ENCODE data around the gene NR5A1. TPM values are rescaled to one million over a fixed set of nuclear protein-coding genes. Genes with fewer than 3 reads are reported as not detected.

Gene NR5A1
- total RNA-seq, 1 experiment from 2014 or later = 0.54 TPM

DNA sequence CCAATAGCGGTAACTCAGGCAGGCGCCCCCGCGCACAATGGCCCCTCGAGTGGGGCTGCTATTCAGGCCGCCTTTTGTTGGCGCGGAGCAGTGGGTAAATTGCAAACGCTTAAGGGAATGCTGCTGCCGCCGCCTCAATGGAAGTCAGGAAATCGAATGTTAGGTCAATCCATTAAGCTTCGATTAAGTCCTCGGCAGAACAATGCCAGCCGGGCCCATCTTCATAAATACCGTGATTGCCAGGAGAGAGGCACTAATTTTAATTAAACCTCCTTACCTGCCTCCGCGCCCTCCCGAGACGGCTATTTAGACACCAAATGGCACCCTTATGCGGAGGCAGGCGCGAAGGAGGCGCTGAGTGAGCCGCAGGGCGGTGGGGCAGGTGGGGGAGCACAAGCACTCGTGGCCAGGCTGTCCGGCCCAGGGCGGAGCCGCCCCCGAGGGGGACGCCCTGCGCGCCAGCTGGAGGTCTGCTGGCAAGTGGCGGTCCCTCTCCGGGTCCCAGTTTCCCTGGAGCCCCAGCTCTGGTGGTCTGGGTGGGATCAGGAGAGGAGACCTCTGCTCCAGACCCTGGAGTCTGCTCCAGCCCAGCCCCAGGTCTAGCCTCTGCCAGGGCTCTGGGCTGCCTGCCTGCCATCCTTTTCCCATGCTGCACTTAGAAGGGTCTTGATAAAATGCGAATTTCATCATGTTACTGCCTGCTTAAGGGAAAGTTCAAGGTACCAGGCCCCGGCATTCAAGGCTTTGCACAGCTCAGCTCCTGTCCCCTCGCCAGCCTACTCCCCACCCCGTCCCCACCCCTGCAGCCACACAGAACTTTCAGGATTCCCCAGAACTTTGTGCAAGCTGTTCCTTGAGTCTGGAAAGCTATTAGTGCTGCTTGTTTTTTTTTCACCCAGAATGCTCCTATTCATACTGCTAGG lies 19.7 kb downstream of the NR5A1 start:
- in situ Hi-C loops (cut with HindIII; ENCODE audit: low sequenced_read_pairs) = no loop called here
- no peak for DNase-seq (ENCODE audit: low spot score)

- no peak for DNase-seq (ENCODE audit: low spot score)
- in situ Hi-C loops (cut with HindIII; ENCODE audit: low sequenced_read_pairs) = no loop called here
Observed at GRCh38 chr9:124486778-124487259, 20.4 kb downstream of the NR5A1 start.

GRCh38 chr9:124485936-124486335 lies 21.3 kb downstream of the NR5A1 start:
- in situ Hi-C loops (cut with HindIII; ENCODE audit: low sequenced_read_pairs) = no loop called here
- no peak for DNase-seq (ENCODE audit: low spot score)

DNA sequence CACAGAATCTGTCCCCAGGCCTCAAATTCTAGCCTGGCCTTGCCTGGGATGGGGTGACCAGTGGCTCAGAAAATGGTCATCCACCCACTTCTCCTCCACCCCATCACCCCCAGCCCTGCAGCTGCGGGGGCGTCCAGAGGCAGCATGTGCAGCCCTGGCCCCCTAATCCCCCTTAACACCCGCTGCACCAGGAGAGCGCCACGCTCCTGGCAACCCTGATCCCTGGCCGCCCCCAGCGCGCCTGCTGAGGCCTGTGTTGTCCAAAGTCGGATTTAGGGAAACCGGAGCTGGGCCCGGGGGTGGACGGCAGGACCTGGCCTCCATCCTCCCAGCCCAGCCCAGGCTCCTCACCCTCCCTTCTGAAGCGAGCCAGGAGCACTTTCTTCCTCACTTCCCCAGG lies 22.0 kb downstream of the NR5A1 start:
- no peak for DNase-seq (ENCODE audit: low spot score)
- in situ Hi-C loops (cut with HindIII; ENCODE audit: low sequenced_read_pairs) = no loop called here

DNA sequence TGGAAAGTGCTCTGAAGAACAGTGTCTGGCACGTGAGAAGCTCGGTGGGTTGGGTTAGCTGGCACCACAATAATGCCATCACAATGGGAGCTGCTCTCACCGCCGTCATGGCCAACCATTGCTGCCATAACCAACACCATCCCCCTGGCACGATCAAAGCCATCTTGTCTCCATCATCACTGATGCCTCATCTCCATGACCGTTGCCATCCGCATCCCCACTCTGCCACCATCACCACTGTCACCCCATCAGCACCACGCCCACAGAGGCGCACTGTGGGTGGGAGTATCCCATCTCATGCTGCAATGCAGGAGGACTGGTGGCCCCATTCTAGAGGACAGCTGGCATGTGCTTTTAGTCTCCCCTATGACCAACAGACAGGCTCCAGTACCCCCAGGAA lies 23.7 kb downstream of the NR5A1 start:
- in situ Hi-C loops (cut with HindIII; ENCODE audit: low sequenced_read_pairs) = loop anchor here (5.0 kb wide), 1 partner anchor 54 kb away; no protein-coding TSS in a partner anchor
- DNase-seq (ENCODE audit: low spot score) = no peak

GRCh38 chr9:124482431-124483031 lies 24.7 kb downstream of the NR5A1 start:
- in situ Hi-C loops (cut with HindIII; ENCODE audit: low sequenced_read_pairs) = loop anchor here (5.0 kb wide), 1 partner anchor 55 kb away; no protein-coding TSS in a partner anchor
- no peak for DNase-seq (ENCODE audit: low spot score)

- DNase-seq (ENCODE audit: low spot score) = no peak
- in situ Hi-C loops (cut with HindIII; ENCODE audit: low sequenced_read_pairs) = loop anchor here (5.0 kb wide), 1 partner anchor 56 kb away; no protein-coding TSS in a partner anchor
Observed at GRCh38 chr9:124481115-124481514, 26.1 kb downstream of the NR5A1 start.

GRCh38 chr9:124480621-124480981 lies 26.6 kb downstream of the NR5A1 start:
- in situ Hi-C loops (cut with HindIII; ENCODE audit: low sequenced_read_pairs) = loop anchor here (5.0 kb wide), 1 partner anchor 57 kb away; no protein-coding TSS in a partner anchor

GRCh38 chr9:124479947-124480620 lies 27.1 kb downstream of the NR5A1 start:
- no peak for DNase-seq (ENCODE audit: low spot score)
- in situ Hi-C loops (cut with HindIII; ENCODE audit: low sequenced_read_pairs) = loop anchor here (5.0 kb wide), 1 partner anchor 57 kb away; no protein-coding TSS in a partner anchor

More at GRCh38 chr9:124480621-124480981, 26.6 kb downstream of the NR5A1 start:
- DNase-seq (ENCODE audit: low spot score) = peak; percentile 11

DNA sequence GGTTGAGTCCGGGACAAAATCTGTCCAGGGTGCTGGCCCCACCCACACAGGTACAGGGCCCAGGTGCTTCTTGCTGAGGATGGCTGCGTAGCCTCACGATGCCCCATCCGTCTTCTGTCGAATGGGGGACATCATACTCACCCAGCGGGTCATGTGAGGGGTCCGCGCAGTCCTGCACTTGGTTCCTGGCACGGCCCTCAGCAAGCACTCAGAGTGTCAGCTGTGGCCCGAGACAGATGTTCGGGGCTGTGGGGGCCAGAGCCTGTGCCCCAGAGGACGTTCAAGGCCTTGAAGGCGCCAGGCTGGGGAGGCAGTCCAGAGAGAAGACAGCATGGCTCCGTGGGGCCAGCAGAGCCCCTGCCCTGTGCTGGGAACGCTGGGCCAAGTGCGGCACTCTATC lies 27.8 kb downstream of the NR5A1 start:
- in situ Hi-C loops (cut with HindIII; ENCODE audit: low sequenced_read_pairs) = no loop called here

DNA sequence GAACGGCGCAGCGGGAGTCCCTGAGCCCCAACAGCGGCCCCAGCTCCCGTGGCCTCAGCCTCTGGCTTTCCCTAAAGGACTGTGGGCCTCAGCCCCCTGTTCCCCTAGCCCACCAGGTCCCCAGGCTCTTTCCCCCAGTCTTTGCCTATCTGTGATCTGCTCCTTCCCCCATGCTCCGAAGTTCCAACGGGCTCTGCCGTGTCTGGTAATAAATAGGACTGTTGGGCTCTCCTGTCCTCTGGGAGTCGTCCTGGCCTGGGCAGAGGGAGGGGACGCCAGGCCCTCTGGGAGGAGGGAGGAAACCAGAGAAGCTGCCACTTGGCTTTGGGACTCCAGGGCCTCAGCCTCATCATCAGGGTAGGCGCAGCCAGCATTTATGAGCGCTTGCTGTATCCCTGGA lies 28.8 kb downstream of the NR5A1 start:
- in situ Hi-C loops (cut with HindIII; ENCODE audit: low sequenced_read_pairs) = no loop called here
- DNase-seq (ENCODE audit: low spot score) = no peak

More for the DNA sequence above, 27.8 kb downstream of the NR5A1 start:
- DNase-seq (ENCODE audit: low spot score) = no peak

GRCh38 chr9:124477648-124478285 lies 29.4 kb downstream of the NR5A1 start:
- in situ Hi-C loops (cut with HindIII; ENCODE audit: low sequenced_read_pairs) = no loop called here
- no peak for DNase-seq (ENCODE audit: low spot score)

DNA sequence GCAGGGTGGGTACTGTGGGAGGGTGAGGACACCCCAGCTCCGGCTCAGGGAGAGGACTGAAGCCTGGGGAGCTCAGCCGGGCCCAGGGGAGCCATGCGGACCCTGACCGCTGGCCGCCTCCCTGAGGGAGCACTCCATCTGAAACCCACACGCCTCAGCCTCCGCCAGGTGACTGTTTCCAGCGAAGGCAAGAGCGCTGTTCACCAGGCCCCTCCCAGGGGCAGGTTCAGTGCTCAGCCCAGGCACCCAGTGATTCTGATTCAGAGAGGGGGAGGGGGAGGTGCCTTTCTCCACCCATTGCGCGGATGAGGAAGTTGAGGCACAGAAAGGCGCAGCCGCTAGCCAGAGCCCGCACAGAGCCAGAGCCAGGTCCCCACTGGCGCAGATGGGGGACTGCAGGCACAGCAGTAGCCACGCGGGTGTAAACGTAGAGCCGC lies 30.0 kb downstream of the NR5A1 start:
- DNase-seq (ENCODE audit: low spot score) = no peak

GRCh38 chr9:124475868-124476690 lies 31.1 kb downstream of the NR5A1 start:
- no peak for DNase-seq (ENCODE audit: low spot score)
- in situ Hi-C loops (cut with HindIII; ENCODE audit: low sequenced_read_pairs) = no loop called here

More for the DNA sequence above, 30.0 kb downstream of the NR5A1 start:
- in situ Hi-C loops (cut with HindIII; ENCODE audit: low sequenced_read_pairs) = no loop called here

GRCh38 chr9:124475158-124475867 lies 31.9 kb downstream of the NR5A1 start:
- no peak for DNase-seq (ENCODE audit: low spot score)
- in situ Hi-C loops (cut with HindIII; ENCODE audit: low sequenced_read_pairs) = no loop called here

- in situ Hi-C loops (cut with HindIII; ENCODE audit: low sequenced_read_pairs) = no loop called here
- DNase-seq (ENCODE audit: low spot score) = no peak
Observed at GRCh38 chr9:124474151-124474550, 33.0 kb downstream of the NR5A1 start.

DNA sequence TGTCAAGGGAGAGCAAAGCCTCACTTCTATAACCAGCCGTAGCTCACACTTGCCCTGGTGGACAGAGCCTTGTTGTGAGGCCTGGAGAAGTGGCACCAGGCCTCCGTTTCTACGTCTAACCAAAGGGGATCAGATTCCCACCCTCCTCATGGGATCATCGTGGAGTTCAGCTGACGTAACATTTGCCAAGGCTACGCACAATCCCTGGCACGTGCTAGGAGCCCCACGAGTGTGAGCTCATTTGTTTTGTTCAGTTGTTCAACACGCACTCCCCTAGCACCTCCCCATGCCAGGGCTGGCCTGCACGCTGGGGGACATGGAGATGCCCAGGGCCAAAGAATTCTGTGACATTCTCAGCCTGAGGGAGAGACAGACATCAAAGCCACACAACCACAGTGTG lies 33.9 kb downstream of the NR5A1 start:
- in situ Hi-C loops (cut with HindIII; ENCODE audit: low sequenced_read_pairs) = no loop called here
- DNase-seq (ENCODE audit: low spot score) = no peak

GRCh38 chr9:124472770-124473169 lies 34.4 kb downstream of the NR5A1 start:
- no peak for DNase-seq (ENCODE audit: low spot score)
- in situ Hi-C loops (cut with HindIII; ENCODE audit: low sequenced_read_pairs) = no loop called here

All from G401 (cell line).